ENCODE data around the gene SAT1.
A peak's percentile ranks its signal among the peaks of the same experiment; 100 is the strongest.

DNA sequence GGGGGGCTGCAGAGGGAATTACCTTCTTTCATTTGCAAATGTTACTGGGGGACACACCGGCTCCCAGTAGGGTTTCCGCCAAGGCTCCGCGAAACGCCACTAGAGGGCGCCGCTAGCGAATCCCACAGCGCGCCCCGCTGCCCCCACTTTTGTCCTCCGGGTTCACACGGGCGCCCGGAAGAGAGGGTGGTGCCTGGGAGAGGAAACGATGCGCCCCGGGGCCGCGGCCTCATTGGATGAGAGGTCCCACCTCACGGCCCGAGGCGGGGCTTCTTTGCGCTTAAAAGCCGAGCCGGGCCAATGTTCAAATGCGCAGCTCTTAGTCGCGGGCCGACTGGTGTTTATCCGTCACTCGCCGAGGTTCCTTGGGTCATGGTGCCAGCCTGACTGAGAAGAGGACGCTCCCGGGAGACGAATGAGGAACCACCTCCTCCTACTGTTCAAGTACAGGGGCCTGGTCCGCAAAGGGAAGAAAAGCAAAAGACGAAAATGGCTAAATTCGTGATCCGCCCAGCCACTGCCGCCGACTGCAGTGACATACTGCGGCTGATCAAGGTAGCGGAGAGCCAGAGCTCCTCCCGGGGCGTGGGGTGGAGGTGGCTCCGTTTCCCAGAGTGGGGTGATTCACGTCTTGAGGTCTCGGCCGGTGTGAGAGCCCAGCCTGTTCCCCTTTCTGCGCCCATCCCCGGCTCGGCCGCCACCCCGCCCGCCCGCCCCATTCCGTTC is at the start of gene SAT1:
- TF ChIP-seq, protein P1, sequence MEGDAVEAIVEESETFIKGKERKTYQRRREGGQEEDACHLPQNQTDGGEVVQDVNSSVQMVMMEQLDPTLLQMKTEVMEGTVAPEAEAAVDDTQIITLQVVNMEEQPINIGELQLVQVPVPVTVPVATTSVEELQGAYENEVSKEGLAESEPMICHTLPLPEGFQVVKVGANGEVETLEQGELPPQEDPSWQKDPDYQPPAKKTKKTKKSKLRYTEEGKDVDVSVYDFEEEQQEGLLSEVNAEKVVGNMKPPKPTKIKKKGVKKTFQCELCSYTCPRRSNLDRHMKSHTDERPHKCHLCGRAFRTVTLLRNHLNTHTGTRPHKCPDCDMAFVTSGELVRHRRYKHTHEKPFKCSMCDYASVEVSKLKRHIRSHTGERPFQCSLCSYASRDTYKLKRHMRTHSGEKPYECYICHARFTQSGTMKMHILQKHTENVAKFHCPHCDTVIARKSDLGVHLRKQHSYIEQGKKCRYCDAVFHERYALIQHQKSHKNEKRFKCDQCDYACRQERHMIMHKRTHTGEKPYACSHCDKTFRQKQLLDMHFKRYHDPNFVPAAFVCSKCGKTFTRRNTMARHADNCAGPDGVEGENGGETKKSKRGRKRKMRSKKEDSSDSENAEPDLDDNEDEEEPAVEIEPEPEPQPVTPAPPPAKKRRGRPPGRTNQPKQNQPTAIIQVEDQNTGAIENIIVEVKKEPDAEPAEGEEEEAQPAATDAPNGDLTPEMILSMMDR (IDR thresholded peaks at IDR 0.05): peak; percentile 72 to 82 (median 76)
- TF ChIP-seq EP300 (IDR thresholded peaks at IDR 0.05): no peak
- peak; percentile 94 for TF ChIP-seq POLR2A (IDR thresholded peaks at IDR 0.05)
